HepG2 (cell line): ENCODE data around the gene ZNF467. TPM values are rescaled to one million over a fixed set of nuclear protein-coding genes. Genes with fewer than 3 reads are reported as not detected.
A peak's percentile ranks its signal among the peaks of the same experiment; 100 is the strongest.

Experiments
- HIVEP1 ChIP-seq: sonication (generic); formaldehyde crosslinking; IDR thresholded peaks from 2 replicates; pipeline ENCODE4 v1.4.0; 2020; ENCODE audit warnings: mild to moderate bottlenecking, missing genetic modification reagents
- IRX3 ChIP-seq: sonication (generic); formaldehyde crosslinking; IDR thresholded peaks from 2 replicates; pipeline ENCODE4 v1.8.1; 2023; ENCODE audit warnings: mild to moderate bottlenecking, low read depth, missing genetic modification reagents, borderline replicate concordance
- ONECUT2 ChIP-seq: sonication (generic); formaldehyde crosslinking; IDR thresholded peaks from 2 replicates; pipeline ENCODE4 v1.4.0; 2020; ENCODE audit warnings: missing genetic modification reagents
- PITX1 ChIP-seq: sonication (generic); formaldehyde crosslinking; IDR thresholded peaks from 2 replicates; pipeline ENCODE4 v1.5.1; 2020; ENCODE audit warnings: mild to moderate bottlenecking, missing genetic modification reagents
- polyA plus RNA-seq, 8 experiments: library from polyadenylated mRNA; depleted of rRNA in 3 of 8; stranded (reverse) in 7 of 8; unstranded in 1 of 8; fragments of >200 nt; fragmentation: Illumina TruSeq in 4 of 8; extraction: Trizol in 4 of 8; gene quantifications; 2 replicates each; pipeline versions ENCODE4 v1.2.1 to v1.2.3, GENCODE V29; 2011 to 2016; ENCODE audit warnings: low read depth in 4 of 8, missing spikeins in 1 of 8, mixed read lengths in 1 of 8; ENCODE audit not compliant: insufficient read depth in 1 of 8
- total RNA-seq, 5 experiments: library from RNA; depleted of rRNA; stranded (reverse); fragments of >200 nt; fragmentation: Illumina TruSeq; extraction: Trizol; gene quantifications; 2 replicates each; pipeline ENCODE4 v1.2.3, GENCODE V29; 2016; ENCODE audit warnings: low read depth in 1 of 5
- TF ChIP-seq, protein P1 (sequence below): sonication (generic); formaldehyde crosslinking; IDR thresholded peaks from 2 replicates; pipeline ENCODE4 v1.4.0; 2020; ENCODE audit warnings: missing genetic modification reagents
- TF ChIP-seq, protein P2 (sequence below): sonication (generic); formaldehyde crosslinking; IDR thresholded peaks from 2 replicates; pipeline ENCODE4 v1.5.1; 2020; ENCODE audit warnings: mild to moderate bottlenecking, missing genetic modification reagents, moderate library complexity

The ZNF467 gene
- total and polyA plus RNA-seq, 2 of the 13 experiments (the other 11 are each of a cell fraction or from before 2014, with no cell fraction given): 0.03 TPM; not detected in 1

DNA sequence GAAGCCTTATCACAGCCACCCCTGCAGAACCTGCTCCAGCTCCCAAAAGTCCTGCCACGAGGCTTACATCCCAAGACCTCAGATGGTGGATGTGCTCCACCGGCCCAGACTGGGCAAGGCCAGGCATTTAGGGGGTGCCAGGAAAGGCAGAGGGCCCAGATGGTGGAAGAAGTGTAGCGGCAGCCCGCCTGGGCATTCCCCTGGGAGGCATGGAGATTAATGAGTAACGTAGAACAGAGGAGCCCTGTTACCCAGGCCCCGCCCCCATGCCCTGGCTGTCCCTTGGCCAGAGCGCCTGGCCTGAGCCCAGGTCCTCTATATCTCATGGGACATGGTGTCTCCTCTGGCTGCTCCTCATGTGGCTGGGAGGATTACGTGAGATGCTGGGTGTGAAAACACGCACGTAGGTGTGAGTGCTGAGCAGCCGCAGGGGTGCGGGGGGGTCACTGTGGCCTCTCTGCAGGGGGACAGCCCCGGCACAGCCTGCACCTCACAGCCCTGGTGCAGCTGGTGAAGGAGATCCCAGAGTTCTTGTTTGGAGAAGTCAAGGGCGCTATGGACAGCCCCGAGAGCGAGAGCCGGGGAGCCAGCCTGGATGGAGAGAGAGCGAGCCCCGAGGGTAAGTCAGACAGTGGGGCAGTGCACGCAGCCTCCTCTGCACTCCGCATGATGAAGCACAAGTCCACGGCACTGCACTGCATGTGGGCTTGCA is 52.9 kb downstream of the ZNF467 start (continued):
- TF ChIP-seq, protein P1, sequence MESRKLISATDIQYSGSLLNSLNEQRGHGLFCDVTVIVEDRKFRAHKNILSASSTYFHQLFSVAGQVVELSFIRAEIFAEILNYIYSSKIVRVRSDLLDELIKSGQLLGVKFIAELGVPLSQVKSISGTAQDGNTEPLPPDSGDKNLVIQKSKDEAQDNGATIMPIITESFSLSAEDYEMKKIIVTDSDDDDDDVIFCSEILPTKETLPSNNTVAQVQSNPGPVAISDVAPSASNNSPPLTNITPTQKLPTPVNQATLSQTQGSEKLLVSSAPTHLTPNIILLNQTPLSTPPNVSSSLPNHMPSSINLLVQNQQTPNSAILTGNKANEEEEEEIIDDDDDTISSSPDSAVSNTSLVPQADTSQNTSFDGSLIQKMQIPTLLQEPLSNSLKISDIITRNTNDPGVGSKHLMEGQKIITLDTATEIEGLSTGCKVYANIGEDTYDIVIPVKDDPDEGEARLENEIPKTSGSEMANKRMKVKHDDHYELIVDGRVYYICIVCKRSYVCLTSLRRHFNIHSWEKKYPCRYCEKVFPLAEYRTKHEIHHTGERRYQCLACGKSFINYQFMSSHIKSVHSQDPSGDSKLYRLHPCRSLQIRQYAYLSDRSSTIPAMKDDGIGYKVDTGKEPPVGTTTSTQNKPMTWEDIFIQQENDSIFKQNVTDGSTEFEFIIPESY: peak; percentile 26; the same call in 1 of the 2 replicates
- TF ChIP-seq PITX1 (0 out of 2 replicates have a peak, but pooled peaks have one; percentile 17), HIVEP1 (CRISPR knock-in tag) (peak; percentile 23; the same call in 1 of the 2 replicates), ONECUT2 (CRISPR knock-in tag) (no peak), IRX3 (CRISPR knock-in tag) (0 out of 2 replicates have a peak, but pooled peaks have one; percentile 30)
- TF ChIP-seq, protein P2, sequence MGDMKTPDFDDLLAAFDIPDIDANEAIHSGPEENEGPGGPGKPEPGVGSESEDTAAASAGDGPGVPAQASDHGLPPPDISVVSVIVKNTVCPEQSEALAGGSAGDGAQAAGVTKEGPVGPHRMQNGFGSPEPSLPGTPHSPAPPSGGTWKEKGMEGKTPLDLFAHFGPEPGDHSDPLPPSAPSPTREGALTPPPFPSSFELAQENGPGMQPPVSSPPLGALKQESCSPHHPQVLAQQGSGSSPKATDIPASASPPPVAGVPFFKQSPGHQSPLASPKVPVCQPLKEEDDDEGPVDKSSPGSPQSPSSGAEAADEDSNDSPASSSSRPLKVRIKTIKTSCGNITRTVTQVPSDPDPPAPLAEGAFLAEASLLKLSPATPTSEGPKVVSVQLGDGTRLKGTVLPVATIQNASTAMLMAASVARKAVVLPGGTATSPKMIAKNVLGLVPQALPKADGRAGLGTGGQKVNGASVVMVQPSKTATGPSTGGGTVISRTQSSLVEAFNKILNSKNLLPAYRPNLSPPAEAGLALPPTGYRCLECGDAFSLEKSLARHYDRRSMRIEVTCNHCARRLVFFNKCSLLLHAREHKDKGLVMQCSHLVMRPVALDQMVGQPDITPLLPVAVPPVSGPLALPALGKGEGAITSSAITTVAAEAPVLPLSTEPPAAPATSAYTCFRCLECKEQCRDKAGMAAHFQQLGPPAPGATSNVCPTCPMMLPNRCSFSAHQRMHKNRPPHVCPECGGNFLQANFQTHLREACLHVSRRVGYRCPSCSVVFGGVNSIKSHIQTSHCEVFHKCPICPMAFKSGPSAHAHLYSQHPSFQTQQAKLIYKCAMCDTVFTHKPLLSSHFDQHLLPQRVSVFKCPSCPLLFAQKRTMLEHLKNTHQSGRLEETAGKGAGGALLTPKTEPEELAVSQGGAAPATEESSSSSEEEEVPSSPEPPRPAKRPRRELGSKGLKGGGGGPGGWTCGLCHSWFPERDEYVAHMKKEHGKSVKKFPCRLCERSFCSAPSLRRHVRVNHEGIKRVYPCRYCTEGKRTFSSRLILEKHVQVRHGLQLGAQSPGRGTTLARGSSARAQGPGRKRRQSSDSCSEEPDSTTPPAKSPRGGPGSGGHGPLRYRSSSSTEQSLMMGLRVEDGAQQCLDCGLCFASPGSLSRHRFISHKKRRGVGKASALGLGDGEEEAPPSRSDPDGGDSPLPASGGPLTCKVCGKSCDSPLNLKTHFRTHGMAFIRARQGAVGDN (CRISPR knock-in tag): peak; percentile 73
